ENCODE data around the gene MRPL36.
"Not testable (repeated sequence)": the region's sequence is repeated elsewhere in the genome, so short reads cannot be mapped to it uniquely, and the experiment has no call there.

GRCh38 chr5:1843761-1844160 is 44.1 kb upstream of the MRPL36 start:
- not testable (repeated sequence) for TF ChIP-seq CTCF, POLR2AphosphoS5 (IDR thresholded peaks at IDR 0.05)
